Natural killer cell (primary cell): ENCODE results near the gene GTF2F1. TPM values are rescaled to one million over a fixed set of nuclear protein-coding genes. Genes with fewer than 3 reads are reported as not detected.
"Not testable (repeated sequence)": the region's sequence is repeated elsewhere in the genome, so short reads cannot be mapped to it uniquely, and the experiment has no call there.

ENCODE experiments used
- ATAC-seq, 3 donors: fragments of 150-1000 bp in 2 of 3; fragments of 200-7000 bp in 1 of 3; cut with Tn5 transposase; 1 replicate in 1 of 3; 2 replicates in 2 of 3; pipeline ENCODE4 v1.10.0; 2021; ENCODE audit warnings: mild to moderate bottlenecking in 2 of 3, moderate library complexity in 2 of 3
- DNase-seq, 2 donors: peaks; one replicate each; pipeline versions ENCODE4 v3.0.0 to v3.0.0-alpha.2; 2013 to 2021; ENCODE audit warnings: mixed read lengths in 1 of 2
- H3K27ac ChIP-seq: one replicate; pipeline ENCODE4 v1.5.1; 2013; ENCODE audit warnings: mild to moderate bottlenecking, low read length
- H3K27me3 ChIP-seq: one replicate; pipeline ENCODE4 v1.6.1; 2013; ENCODE audit warnings: low read length; ENCODE audit not compliant: control insufficient read depth, insufficient read depth
- H3K36me3 ChIP-seq: one replicate; pipeline ENCODE4 v1.6.1; 2013; ENCODE audit warnings: low read length; ENCODE audit not compliant: control insufficient read depth, insufficient read depth
- H3K4me1 ChIP-seq: one replicate; pipeline ENCODE4 v1.6.1; 2013; ENCODE audit warnings: low read length; ENCODE audit not compliant: control insufficient read depth, insufficient read depth
- H3K4me3 ChIP-seq: one replicate; pipeline ENCODE4 v1.5.1; 2013; ENCODE audit warnings: low read length
- H3K9me3 ChIP-seq: one replicate; pipeline ENCODE4 v1.6.1; 2013; ENCODE audit warnings: low read length; ENCODE audit not compliant: control insufficient read depth, insufficient read depth
- H3K27ac Mint-ChIP-seq, 2 donors: one replicate each; pipeline ENCODE4 v1.8.0; 2022; ENCODE audit warnings: mild to moderate bottlenecking in 2 of 2, mixed read lengths in 2 of 2, moderate library complexity in 1 of 2
- H3K27me3 Mint-ChIP-seq, 2 donors: one replicate each; pipeline ENCODE4 v1.8.0; 2022; ENCODE audit warnings: low read depth in 2 of 2, mixed read lengths in 2 of 2
- H3K36me3 Mint-ChIP-seq: one replicate; pipeline ENCODE4 v1.8.0; 2022; ENCODE audit warnings: mixed read lengths
- H3K4me1 Mint-ChIP-seq, 2 donors: one replicate each; pipeline ENCODE4 v1.8.0; 2022; ENCODE audit warnings: mixed read lengths in 2 of 2
- H3K4me3 Mint-ChIP-seq: one replicate; pipeline ENCODE4 v1.8.0; 2022; ENCODE audit warnings: mild to moderate bottlenecking, moderate library complexity, mixed read lengths
- H3K9me3 Mint-ChIP-seq, 2 donors: one replicate each; pipeline ENCODE4 v1.8.0; 2022; ENCODE audit warnings: mixed read lengths in 2 of 2
- WGBS: methylation state at CpG from one replicate; pipeline ENCODE4 v1.1.7; 2013; ENCODE audit warnings: missing lambda C conversion rate; ENCODE audit not compliant: insufficient coverage; 5-methylcytosine and 5-hydroxymethylcytosine counted together
- intact Hi-C: fragments of 100-400 bp; cut with micrococcal nuclease; formaldehyde crosslinking; loops from one replicate; pipeline ENCODE4 v1.14.2; 2022
- total RNA-seq, 4 donors: library from RNA; stranded (reverse); fragments of 120-200 nt in 1 of 4; gene quantifications; one replicate each; pipeline versions ENCODE4 v1.2.3 to v1.2.4, GENCODE V29; 2013 to 2022
- TF ChIP-seq, protein P1 (sequence below): fragments of 200-600 bp; IDR thresholded peaks from one replicate; pipeline ENCODE4 v1.8.0; 2022; ENCODE audit warnings: antibody characterized with exemption

GTF2F1 gene
- total RNA-seq, 3 donors from 2014 or later (not counting 1 experiment from before 2014, with no cell fraction given), result 56.6 to 63.9 (median 63.9) TPM

DNA sequence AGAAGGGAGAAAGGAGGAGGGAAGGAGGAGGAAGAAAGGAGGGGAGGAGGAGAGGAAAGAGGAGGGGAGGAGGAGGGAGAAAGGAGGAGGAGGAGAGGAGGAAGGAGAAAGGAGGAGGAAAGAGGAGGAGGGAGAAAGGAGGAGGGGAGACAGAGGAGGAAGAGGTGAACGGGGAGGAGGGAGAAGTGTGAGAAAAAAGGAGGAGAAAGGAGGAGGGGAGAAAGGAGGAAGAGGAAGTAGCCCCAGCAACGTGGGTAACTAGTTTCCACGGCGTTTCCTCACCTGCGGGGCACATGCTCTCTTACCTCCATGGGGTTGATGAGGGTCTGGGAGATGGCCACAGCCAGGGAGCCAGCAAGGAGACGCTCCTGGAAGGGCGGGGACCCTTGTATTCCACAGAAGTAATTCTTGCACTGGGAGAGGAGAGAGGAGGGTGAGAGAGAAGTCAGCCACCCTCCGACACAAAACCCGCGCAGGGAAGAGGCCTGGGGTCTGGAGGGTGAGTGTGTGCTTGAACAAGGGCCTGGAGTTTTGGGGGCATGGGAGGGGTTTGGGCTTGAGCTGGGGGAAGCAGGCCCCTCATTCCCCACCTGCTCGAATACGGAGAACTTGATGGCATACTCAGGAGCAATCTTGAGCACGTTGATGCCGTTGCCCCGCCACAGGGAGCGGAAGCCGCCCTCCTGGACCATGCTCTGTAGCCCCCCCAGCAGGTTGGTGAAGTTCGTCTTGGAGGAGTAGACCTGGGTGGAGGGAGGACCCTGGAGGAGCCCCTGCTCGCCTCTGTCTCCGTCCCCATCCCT, 36.7 kb upstream of the GTF2F1 start:
- Mint-ChIP-seq H3K27ac (no peak overlapping the region), H3K4me1 (peaks cover 10 to 11% of the 10 kb centered on the region in 2 donors), H3K27me3 (peaks cover 0 to 6% of the 10 kb centered on the region in 2 donors), H3K4me3 (no peak overlapping the region), H3K9me3 (no peaks in the 10 kb centered on the region), H3K36me3 (no peaks in the 10 kb centered on the region)
- no peaks in the 10 kb centered on the region for H3K36me3 ChIP-seq
- ATAC-seq (no peak), DNase-seq (no peak)
- H3K27ac ChIP-seq, result no peak overlapping the region
- WGBS, result 66% methylated on average over 20 of the region's 20 CpGs
- H3K9me3 ChIP-seq, result no peaks in the 10 kb centered on the region
- H3K4me1 ChIP-seq, result peaks cover 11% of the 10 kb centered on the region
- intact Hi-C loops, result no loop called here
- no peak overlapping the region for H3K4me3 ChIP-seq
- H3K27me3 ChIP-seq, result no peaks in the 10 kb centered on the region
- TF ChIP-seq, protein P1, sequence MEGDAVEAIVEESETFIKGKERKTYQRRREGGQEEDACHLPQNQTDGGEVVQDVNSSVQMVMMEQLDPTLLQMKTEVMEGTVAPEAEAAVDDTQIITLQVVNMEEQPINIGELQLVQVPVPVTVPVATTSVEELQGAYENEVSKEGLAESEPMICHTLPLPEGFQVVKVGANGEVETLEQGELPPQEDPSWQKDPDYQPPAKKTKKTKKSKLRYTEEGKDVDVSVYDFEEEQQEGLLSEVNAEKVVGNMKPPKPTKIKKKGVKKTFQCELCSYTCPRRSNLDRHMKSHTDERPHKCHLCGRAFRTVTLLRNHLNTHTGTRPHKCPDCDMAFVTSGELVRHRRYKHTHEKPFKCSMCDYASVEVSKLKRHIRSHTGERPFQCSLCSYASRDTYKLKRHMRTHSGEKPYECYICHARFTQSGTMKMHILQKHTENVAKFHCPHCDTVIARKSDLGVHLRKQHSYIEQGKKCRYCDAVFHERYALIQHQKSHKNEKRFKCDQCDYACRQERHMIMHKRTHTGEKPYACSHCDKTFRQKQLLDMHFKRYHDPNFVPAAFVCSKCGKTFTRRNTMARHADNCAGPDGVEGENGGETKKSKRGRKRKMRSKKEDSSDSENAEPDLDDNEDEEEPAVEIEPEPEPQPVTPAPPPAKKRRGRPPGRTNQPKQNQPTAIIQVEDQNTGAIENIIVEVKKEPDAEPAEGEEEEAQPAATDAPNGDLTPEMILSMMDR, result no peak

DNA sequence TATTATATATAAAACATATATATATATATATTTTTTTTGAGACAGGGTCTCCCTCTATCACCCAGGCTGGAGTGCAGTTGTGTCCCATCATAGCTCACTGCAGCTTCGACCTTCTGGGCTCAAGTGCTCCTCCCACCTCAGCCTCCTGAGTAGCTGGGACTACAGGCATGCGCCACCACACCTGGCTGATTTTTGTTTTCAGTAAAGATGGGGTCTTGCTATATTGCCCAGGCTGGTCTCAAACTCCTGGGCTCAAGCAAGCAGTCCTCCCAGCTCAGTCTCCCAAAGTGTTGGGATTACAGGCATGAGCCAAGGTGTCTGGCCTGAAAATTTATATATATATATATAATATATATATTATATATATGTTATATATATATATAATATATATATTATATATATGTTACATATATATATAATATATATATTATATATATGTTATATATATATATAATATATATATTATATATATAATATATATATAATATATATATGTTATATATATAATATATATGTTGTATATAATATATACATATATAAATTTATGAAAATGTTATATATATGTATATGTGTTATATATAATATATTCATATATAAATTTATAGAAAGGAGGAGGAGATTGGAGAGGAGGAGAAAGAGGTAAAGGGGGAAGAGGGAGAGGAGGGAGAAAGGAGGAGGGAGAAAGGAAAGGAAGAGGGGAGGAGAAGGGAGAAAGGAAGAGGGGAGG, 35.9 kb upstream of the GTF2F1 start:
- DNase-seq, H3K27ac Mint-ChIP-seq, intact Hi-C loops, H3K4me3 Mint-ChIP-seq, H3K36me3 ChIP-seq, H3K9me3 Mint-ChIP-seq, H3K27ac ChIP-seq, ATAC-seq, H3K27me3 ChIP-seq, H3K4me3 ChIP-seq, H3K27me3 Mint-ChIP-seq, H3K36me3 Mint-ChIP-seq, H3K9me3 ChIP-seq: not testable (repeated sequence)
- WGBS, result 100% methylated on average over 2 of the region's 2 CpGs
- peaks cover 14% of the 10 kb centered on the region for H3K4me1 ChIP-seq
- H3K4me1 Mint-ChIP-seq, result peaks cover 10 to 13% of the 10 kb centered on the region in 2 donors

DNA sequence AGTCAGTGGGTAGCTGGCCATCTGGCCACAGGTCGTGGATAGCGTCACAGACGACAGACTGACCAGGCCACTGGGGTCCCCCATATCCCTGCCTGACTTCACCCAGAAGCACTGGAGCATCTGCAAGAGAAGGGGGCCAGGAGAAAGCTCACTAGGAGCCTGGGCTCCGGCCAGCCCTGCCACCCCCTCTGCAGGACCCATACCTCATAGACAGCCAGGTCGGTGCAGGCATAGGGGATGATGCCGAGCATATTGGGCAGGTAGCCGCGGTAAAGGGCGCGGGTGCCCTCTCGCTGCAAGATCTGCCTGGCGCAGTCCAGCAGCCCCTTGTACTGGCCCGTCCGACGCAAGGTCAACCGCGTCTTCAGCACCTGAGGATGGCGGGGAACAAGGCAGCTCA, 34.2 kb upstream of the GTF2F1 start:
- Mint-ChIP-seq H3K27me3 (peaks cover 0 to 6% of the 10 kb centered on the region in 2 donors), H3K4me3 (no peak overlapping the region), H3K36me3 (no peaks in the 10 kb centered on the region), H3K9me3 (no peaks in the 10 kb centered on the region), H3K4me1 (peaks cover 26 to 30% of the 10 kb centered on the region in 2 donors), H3K27ac (no peak overlapping the region)
- intact Hi-C loops, result no loop called here
- Histone ChIP-seq H3K4me1 (peaks cover 31% of the 10 kb centered on the region), H3K36me3 (peaks cover 3% of the 10 kb centered on the region), H3K27me3 (no peaks in the 10 kb centered on the region), H3K27ac (no peak overlapping the region), H3K4me3 (no peak overlapping the region), H3K9me3 (no peaks in the 10 kb centered on the region)
- WGBS, result 94% methylated on average over 18 of the region's 18 CpGs
- no peak for DNase-seq
- ATAC-seq, result no peak
- TF ChIP-seq, protein P1, result no peak
